SW 1271 (cell line): ENCODE results near the gene C12orf56.

ENCODE experiments used
- DNase-seq, 2 experiments: peaks; one replicate each; lab custom pipeline; 2025; lab: John Stamatoyannopoulos, UW

C12orf56 gene, protein sequence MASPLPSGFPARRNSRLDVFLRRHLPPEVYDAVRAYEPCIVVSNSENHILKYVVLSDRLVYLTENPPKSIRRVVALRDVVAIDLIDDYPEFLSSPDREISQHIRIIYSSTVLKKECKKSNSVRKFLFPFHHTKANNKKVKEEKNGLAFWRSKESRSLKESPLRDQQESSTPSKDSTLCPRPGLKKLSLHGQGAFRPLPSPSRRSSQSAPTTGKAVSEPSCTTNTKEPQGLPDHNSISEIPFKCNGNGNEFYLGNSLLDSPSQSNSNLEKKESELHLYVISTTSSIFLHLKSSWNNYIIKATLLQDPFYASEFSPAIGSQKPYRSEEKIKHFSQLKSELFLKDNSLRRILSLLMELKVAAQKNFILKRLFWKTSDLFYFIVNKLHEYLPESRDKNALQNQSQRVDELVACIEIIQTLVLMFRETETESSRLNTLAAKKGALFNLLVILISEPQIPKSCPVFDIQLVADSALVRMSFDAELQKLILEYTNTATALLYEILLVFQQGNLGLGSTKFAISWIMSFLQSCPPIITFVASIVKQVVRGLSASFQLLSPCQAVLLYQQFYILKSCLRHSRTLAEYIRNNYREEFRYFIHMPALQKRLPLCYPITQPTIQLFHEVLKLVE

GRCh38 chr12:64390275-64390851, at the start of gene C12orf56:
Gene C12orf56 (minus strand): TSS chr12:64390758. CDS start chr12:64390565, 193 bp downstream.
- peak in 1 of 2 experiments; percentile 48 for DNase-seq

- DNase-seq, result no peak
Measured at GRCh38 chr12:64440100-64440499, 49.5 kb upstream of the C12orf56 start.

DNA sequence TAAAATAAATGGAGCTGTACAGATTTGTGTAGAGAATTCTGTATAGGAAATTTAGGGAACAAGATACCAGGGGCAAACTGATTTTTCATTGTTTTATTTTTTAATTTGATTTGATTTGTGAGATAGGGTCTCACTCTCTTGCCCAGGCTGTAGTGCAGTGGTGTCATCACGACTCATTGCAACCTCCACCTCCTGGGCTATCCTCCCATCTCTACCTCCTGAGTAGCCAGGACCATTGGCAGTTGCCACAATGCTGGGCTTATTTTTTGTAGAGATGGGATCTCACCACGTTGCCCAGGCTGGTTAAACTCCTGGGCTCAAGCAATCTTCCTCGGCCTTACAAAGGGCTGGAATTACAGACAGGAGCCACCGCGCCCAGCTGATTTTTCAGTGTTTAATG, 43.4 kb upstream of the C12orf56 start:
- DNase-seq, result no peak

DNA sequence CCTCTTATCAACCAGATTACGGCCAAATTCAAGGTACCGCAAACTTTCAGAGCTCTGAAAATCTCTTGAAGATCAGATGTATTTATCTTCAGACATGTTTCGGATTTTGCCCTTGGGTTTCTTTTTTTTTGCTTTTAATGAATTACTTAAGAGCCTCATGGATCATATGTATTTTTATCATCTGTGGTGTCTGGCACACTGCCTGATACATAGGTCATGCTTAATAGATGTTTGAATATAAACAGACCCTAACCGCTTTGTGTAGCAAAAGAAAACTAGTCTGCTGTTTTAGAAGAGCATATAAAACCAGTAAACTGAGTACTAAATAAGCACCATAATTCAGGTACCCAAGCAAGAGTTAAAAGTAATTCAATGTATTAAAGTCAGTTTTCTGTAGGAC, 41.2 kb upstream of the C12orf56 start:
- DNase-seq, result no peak

DNA sequence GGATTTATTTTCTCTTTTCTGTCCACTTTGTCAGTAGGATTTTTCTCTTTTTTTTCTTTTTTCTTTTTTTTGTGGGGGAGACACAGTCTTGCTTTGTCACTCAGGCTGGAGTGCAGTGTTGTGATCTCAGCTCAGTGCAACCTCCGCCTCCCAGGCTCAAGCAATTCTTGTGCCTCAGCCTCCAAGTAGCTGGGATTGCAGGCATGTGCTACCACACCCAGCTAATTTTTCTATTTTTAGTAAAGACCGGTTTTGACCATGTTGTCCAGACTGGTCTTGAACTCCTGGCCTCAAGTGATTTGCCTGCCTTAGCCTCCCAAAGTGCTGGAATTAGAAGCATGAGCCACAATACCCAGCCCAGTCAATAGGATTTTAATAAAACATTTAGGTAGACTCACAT, 40.3 kb upstream of the C12orf56 start:
- no peak for DNase-seq

DNA sequence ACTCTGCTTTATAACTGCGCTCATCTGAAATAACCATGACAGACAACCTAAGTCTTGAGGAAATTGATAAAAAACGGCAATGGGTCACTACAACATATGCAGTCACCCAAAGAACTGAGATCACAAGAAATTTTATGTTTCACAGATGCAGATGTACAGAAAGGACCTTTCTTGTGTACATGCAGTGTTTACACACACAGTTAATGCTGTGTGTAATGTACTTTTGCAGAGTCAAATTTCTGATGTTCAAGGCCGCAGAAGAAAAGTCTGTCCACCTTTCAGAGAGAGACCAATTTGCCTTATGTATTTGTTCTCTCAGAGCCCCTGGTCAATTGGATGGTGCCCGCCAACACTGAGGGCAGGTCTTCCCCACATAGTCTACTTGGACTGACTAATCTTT, 38.4 kb upstream of the C12orf56 start:
- DNase-seq, result no peak

DNA sequence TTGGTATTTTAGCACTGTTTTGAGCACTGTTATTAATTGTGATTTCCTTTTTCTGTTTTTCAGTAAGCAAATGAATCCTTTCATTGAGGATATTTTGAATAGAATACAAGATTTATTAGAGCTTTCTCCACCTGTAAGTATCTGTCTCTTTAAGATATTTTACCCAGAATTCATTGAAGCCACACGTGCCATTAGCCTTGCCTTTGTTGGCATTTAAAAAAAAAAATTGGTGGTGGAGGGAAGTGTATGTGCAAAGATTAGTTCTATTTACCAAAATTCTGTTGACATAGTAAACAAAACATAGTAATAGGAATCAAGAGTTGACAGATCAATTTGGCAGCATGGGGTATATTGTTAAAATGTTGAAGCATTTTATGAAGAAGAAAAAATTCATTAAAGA, 37.4 kb upstream of the C12orf56 start:
- no peak for DNase-seq

- no peak for DNase-seq
Measured at GRCh38 chr12:64419696-64420095, 29.1 kb upstream of the C12orf56 start.

DNA sequence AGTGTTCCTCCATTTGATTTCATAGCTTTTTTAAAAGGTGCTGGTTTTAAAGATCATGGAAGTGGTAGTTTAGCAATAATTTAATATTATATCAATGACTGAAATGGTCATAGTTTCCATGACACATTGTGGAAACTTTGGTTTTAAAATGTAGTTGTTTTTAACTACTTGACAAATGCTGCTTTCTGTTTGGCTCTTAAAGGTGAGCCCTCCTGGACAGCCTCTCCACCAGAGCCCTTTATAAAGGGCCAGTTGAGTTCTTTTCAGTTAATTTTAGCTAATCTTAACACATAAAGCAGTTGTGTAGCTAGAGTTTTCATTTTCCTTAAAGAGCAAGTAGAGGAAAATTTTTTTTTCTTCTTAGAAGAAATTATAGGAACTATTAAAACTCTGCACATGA, 27.7 kb upstream of the C12orf56 start:
- no peak for DNase-seq

DNA sequence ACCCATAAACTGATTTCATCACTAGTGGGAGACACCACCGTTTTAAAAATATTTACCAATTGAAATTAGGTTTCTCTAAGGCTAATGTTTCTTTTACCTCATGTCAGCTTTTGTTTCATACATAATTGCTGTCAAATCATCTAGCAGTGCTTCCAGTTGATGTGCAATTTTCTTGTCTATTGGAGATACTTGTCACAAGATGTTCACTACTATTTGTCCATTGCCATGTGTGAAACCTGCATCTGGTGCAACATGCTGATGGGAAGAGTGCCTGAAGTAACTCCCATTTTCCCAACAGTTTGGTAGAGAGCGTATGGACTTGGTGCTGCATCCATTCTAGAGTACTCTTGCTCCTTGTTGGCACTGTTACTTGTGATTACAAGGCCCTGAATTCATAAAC, 23.3 kb upstream of the C12orf56 start:
- DNase-seq, result no peak

- DNase-seq, result no peak
Measured at GRCh38 chr12:64412459-64412858, 21.9 kb upstream of the C12orf56 start.

DNA sequence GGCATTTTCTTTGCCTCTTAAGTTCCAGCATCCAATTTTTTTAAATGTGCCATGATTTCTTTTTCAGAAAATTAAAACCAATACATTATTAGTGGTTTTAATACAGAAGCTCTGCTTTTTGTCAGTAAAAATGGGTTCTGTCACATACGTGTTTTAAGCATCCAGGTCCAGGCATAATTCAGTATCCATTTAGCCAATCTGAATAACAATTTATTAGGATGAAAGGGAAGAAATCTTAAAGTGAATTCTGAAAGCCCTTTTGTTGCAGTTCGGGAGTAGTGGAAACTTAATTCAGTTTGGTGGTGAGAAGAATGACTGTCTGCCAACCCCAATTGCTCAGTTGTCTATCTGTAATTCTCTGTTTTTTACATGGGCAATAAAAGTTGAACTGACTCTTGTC, 20.9 kb upstream of the C12orf56 start:
- no peak for DNase-seq

DNA sequence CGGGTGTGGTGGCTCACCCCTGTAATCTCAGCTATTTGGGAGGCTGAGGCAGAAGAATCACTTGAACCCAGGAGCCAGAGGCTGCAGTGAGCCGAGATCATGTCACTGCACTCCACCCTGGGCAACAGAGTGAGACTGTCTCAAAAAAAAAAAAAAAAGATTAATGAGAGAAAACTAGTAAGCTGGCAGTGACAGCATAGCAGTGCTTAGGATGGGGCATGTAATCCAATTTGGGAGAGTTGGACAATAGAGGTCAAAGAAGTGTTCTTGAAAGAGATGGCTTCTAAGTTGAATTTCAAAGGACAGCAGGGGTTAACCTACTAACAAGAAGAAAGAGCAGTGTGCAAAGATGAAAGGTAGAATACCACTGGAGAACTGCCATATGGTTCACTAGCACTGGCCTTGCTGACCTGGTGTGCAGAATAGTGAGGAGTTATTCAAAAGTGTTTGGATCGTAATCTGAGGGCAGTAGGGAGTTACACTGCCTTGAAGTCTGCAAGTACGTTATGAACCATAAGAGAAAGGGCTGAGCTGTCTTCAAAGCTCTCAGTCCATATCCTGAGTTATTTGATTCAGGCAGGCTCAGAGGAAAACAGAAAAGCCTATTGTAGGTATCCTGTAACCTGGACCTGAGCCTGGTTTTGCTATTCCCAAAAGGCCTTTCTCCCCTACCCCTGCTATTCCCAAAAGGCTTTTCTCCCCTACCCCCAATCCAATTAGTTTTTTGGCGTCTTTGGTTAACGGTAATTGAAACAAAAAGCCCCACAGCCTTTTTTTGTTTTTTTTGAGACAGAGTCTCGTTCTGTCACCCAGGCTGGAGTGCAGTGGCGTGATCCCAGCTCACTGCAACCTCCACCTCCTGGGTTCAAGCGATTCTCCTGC, 17.0 kb upstream of the C12orf56 start:
- DNase-seq, result no peak

- DNase-seq, result peak; percentile 8 to 71
Measured at GRCh38 chr12:64404470-64405256, 14.1 kb upstream of the C12orf56 start.

DNA sequence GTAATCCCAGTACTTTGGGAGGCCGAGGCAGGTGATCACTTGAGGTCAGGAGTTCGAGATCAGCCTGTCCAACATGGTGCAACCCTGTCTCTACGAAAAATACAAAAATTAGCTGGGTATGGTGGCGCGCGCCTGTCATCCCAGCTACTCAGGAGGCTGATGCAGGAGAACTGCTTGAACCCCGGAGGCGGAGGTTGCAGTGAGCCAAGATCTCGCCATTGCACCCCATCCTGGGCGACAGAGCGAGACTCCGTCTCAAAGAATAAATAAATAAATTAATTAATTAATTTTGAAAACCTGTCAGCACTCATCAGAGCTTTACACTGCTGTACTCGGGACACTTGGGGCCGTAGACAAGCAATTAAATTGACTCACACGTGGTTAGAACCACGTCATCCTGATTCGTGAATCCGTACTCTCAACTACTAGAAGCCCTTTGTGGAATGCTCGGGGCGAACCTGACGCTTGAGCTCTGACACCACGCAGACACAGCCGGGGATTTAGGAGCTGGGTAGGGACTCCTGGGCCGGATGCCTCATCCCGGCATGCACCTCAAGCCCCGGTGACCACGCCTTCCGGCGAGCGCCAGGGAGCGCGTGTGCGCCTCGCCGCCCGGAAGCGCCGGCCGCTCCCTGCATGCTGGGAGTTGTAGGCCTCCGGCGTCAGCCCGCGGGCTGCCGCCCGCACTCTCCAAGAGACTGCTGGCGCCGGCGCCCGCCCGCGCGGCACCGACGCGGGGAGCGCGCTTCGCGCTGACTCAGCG, 13.3 kb upstream of the C12orf56 start, which contains the start of gene XPOT:
Gene XPOT (plus strand): TSS at position 686 of the 763 bp plus-strand sequence. CDS start 5,644 bp downstream, outside the sequence.
- peak; percentile 85 to 87 for DNase-seq

- no peak for DNase-seq
Measured at GRCh38 chr12:64402181-64402580, 11.6 kb upstream of the C12orf56 start.

GRCh38 chr12:64400041-64400440, 9.5 kb upstream of the C12orf56 start:
- peak in 1 of 2 experiments; percentile 47 for DNase-seq

DNA sequence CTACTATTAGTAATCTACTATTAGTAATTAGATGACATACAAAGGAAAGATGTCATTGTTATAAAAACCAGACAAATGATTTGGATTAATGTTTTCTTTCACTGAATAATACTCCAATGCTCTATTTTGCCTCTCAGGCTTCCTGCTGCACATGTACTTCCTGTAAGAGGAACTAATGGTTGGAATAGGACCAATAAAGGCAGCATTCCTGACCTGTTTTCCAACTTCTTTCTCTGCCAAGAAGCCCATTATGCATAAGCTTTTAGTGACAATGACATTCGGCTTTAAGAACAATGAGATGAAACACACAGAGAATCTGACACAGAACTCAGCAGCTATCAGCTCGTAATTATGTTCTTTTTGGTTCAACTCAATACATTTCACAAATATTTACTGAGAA, 5.2 kb upstream of the C12orf56 start:
- DNase-seq, result no peak

- DNase-seq, result peak in 1 of 2 experiments; percentile 58
Measured at GRCh38 chr12:64392221-64392620, 1.7 kb upstream of the C12orf56 start.

DNA sequence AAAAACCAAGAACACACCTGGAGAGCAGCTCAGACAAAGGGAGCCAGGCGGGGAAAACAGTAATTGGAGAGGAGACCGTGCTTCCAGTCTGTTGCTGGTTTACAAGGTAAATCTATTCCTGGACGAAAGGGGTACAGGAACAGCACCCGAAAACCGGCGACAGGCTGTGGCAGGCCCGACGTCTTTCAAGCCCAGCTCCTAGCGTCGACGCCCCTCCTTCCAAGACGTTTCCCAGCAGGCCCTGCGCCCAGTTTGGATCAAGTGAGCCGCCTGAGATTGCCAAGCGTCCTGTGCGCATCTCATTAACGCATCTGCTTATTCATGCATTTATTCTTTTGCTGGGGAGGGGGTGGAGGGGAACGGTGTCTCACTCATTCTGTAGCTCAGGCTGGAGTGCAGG, 1.4 kb downstream of the C12orf56 start:
- DNase-seq, result no peak
